Gastroesophageal sphincter (tissue), 4 donors: Measurements from ENCODE around the gene ALPL. TPM values are rescaled to one million over a fixed set of nuclear protein-coding genes. Genes with fewer than 3 reads are reported as not detected.

Experiments
- ATAC-seq: fragments of 150-250 bp; one replicate; pipeline ENCODE4 v1.9.1; 2016; ENCODE audit warnings: mild to moderate bottlenecking, moderate library complexity
- H3K27ac ChIP-seq, 4 donors: fragments of 200-600 bp; sonication (generic) in 3 of 4; 1 replicate in 3 of 4; 2 replicates in 1 of 4; pipeline ENCODE4 v1.5.1; 2016 to 2019
- H3K27me3 ChIP-seq: fragments of 200-600 bp; sonication (generic); one replicate; pipeline ENCODE4 v1.5.1; 2019
- H3K36me3 ChIP-seq, 2 donors: fragments of 200-600 bp; sonication (generic); one replicate each; pipeline ENCODE4 v1.5.1; 2019; ENCODE audit warnings: control low read depth in 1 of 2
- H3K4me1 ChIP-seq, 3 donors: fragments of 200-600 bp; sonication (generic); 1 replicate in 2 of 3; 2 replicates in 1 of 3; pipeline ENCODE4 v1.5.1; 2016 to 2019; ENCODE audit warnings: control low read depth in 2 of 3
- H3K4me3 ChIP-seq, 2 donors: fragments of 200-600 bp; sonication (generic); one replicate each; pipeline ENCODE4 v1.5.1; 2019; ENCODE audit warnings: mild to moderate bottlenecking in 1 of 2, moderate library complexity in 1 of 2
- H3K9me3 ChIP-seq, 3 donors: fragments of 200-600 bp; sonication (generic); one replicate each; pipeline ENCODE4 v1.5.1; 2017 to 2019; ENCODE audit warnings: control low read depth in 2 of 3
- CTCF ChIP-seq, 4 experiments: fragments of 200-600 bp in 2 of 4; fragments of 450-650 bp in 2 of 4; sonication (generic) in 1 of 4; IDR thresholded peaks; one replicate each; pipeline ENCODE4 v1.5.1; 2017 to 2019; ENCODE audit warnings: antibody characterized with exemption in 4 of 4, mild to moderate bottlenecking in 2 of 4, moderate library complexity in 2 of 4
- EP300 ChIP-seq: sonication (generic); formaldehyde crosslinking; IDR thresholded peaks from one replicate; pipeline ENCODE4 v1.6.1; 2017; ENCODE audit warnings: antibody characterized with exemption, mild to moderate bottlenecking
- POLR2A ChIP-seq, 2 donors: fragments of 450-650 bp; IDR thresholded peaks; one replicate each; pipeline ENCODE4 v1.6.1; 2017; ENCODE audit warnings: antibody characterized with exemption in 2 of 2, mild to moderate bottlenecking in 2 of 2, moderate library complexity in 1 of 2
- POLR2AphosphoS5 ChIP-seq: sonication (generic); formaldehyde crosslinking; IDR thresholded peaks from one replicate; pipeline ENCODE4 v1.6.1; 2017; ENCODE audit warnings: antibody characterized with exemption
- WGBS, 2 donors: methylation state at CpG; one replicate each; pipeline ENCODE4 v1.1.5; 2018; ENCODE audit warnings: low coverage in 1 of 2; 5-methylcytosine and 5-hydroxymethylcytosine counted together
- total RNA-seq, 4 donors: library from RNA; depleted of rRNA; stranded (reverse); fragments of >200 nt; gene quantifications; one replicate each; pipeline ENCODE4 v1.1.0, GENCODE V29; 2016

ALPL gene
- total RNA-seq, 4 donors from 2014 or later: 0.62 to 6.1 (median 3.9) TPM

GRCh38 chr1:21567241-21568005 is 58.2 kb downstream of the ALPL start:
- H3K27ac ChIP-seq: no peak overlapping the region
- peaks cover 0 to 6% (median 0%) of the 10 kb centered on the region in 3 donors for H3K9me3 ChIP-seq
- 60 to 87% methylated on average over 1 to 6 of the region's 24 CpGs for WGBS, 2 donors
- H3K4me3 ChIP-seq: no peak overlapping the region
- H3K27me3 ChIP-seq: peaks cover 14% of the 10 kb centered on the region
- no peak for ATAC-seq
- no peaks in the 10 kb centered on the region for H3K4me1 ChIP-seq
- no peaks in the 10 kb centered on the region for H3K36me3 ChIP-seq
- TF ChIP-seq POLR2AphosphoS5 (no peak), POLR2A (IDR thresholded peaks at IDR 0.05) (no peak), EP300 (no peak), CTCF (IDR thresholded peaks at IDR 0.05) (no peak)

GRCh38 chr1:21568006-21568746 is 59.0 kb downstream of the ALPL start:
- H3K4me1 ChIP-seq: no peaks in the 10 kb centered on the region
- H3K27me3 ChIP-seq: peaks cover 6% of the 10 kb centered on the region
- H3K36me3 ChIP-seq: no peaks in the 10 kb centered on the region
- peaks cover 0 to 6% (median 0%) of the 10 kb centered on the region in 3 donors for H3K9me3 ChIP-seq
- 72 to 92% methylated on average over 5 to 12 of the region's 15 CpGs for WGBS, 2 donors
- no peak for ATAC-seq
- H3K4me3 ChIP-seq: no peak overlapping the region
- H3K27ac ChIP-seq: no peak overlapping the region
- no peak for TF ChIP-seq EP300
- no peak for TF ChIP-seq POLR2AphosphoS5
- TF ChIP-seq POLR2A (IDR thresholded peaks at IDR 0.05): no peak

- H3K27me3 ChIP-seq: no peaks in the 10 kb centered on the region
- no peaks in the 10 kb centered on the region for H3K36me3 ChIP-seq
- no peak for ATAC-seq
- WGBS, 2 donors: 61 to 100% methylated on average over 1 to 3 of the region's 10 CpGs
- TF ChIP-seq POLR2AphosphoS5 (no peak), CTCF (IDR thresholded peaks at IDR 0.05) (no peak), EP300 (no peak), POLR2A (IDR thresholded peaks at IDR 0.05) (no peak)
- no peak overlapping the region for H3K4me3 ChIP-seq
- H3K4me1 ChIP-seq: peaks cover 0 to 5% (median 0%) of the 10 kb centered on the region in 3 donors
- H3K27ac ChIP-seq: no peak overlapping the region
- H3K9me3 ChIP-seq: peaks cover 0 to 6% (median 0%) of the 10 kb centered on the region in 3 donors
Measured at GRCh38 chr1:21568809-21569385, 59.7 kb downstream of the ALPL start.

GRCh38 chr1:21569820-21570527 is 60.8 kb downstream of the ALPL start:
- no peak overlapping the region for H3K4me3 ChIP-seq
- H3K9me3 ChIP-seq: peaks cover 0 to 6% (median 0%) of the 10 kb centered on the region in 3 donors
- no peak for TF ChIP-seq EP300
- no peak for TF ChIP-seq POLR2AphosphoS5
- TF ChIP-seq CTCF (IDR thresholded peaks at IDR 0.05): no peak
- no peak for TF ChIP-seq POLR2A (IDR thresholded peaks at IDR 0.05)
- H3K4me1 ChIP-seq: peaks cover 0 to 16% (median 5%) of the 10 kb centered on the region in 3 donors
- WGBS, 2 donors: 100% methylated on average over 1 of the region's 10 CpGs; no CpG with 5 or more reads in 1 of the 2 donors
- H3K27me3 ChIP-seq: no peaks in the 10 kb centered on the region
- H3K36me3 ChIP-seq: no peaks in the 10 kb centered on the region
- H3K27ac ChIP-seq: no peak overlapping the region
- ATAC-seq: no peak

GRCh38 chr1:21570528-21570875 is 61.3 kb downstream of the ALPL start:
- H3K27ac ChIP-seq: no peak overlapping the region
- ATAC-seq: no peak
- no peaks in the 10 kb centered on the region for H3K36me3 ChIP-seq
- peaks cover 0 to 21% (median 5%) of the 10 kb centered on the region in 3 donors for H3K4me1 ChIP-seq
- H3K4me3 ChIP-seq: no peak overlapping the region
- WGBS, 2 donors: 91% methylated on average over 5 of the region's 5 CpGs; no CpG with 5 or more reads in 1 of the 2 donors
- TF ChIP-seq EP300 (no peak), CTCF (IDR thresholded peaks at IDR 0.05) (no peak), POLR2A (IDR thresholded peaks at IDR 0.05) (no peak), POLR2AphosphoS5 (no peak)
- H3K9me3 ChIP-seq: peaks cover 0 to 6% (median 0%) of the 10 kb centered on the region in 3 donors
- no peaks in the 10 kb centered on the region for H3K27me3 ChIP-seq
